Measurements from ENCODE around the gene DRAP1.

GRCh38 chr11:65880027-65880426, 39.2 kb upstream of the DRAP1 start:
- TF ChIP-seq, protein P1, sequence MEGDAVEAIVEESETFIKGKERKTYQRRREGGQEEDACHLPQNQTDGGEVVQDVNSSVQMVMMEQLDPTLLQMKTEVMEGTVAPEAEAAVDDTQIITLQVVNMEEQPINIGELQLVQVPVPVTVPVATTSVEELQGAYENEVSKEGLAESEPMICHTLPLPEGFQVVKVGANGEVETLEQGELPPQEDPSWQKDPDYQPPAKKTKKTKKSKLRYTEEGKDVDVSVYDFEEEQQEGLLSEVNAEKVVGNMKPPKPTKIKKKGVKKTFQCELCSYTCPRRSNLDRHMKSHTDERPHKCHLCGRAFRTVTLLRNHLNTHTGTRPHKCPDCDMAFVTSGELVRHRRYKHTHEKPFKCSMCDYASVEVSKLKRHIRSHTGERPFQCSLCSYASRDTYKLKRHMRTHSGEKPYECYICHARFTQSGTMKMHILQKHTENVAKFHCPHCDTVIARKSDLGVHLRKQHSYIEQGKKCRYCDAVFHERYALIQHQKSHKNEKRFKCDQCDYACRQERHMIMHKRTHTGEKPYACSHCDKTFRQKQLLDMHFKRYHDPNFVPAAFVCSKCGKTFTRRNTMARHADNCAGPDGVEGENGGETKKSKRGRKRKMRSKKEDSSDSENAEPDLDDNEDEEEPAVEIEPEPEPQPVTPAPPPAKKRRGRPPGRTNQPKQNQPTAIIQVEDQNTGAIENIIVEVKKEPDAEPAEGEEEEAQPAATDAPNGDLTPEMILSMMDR (IDR thresholded peaks at IDR 0.05) = no peak
- no peak for TF ChIP-seq POLR2A (IDR thresholded peaks at IDR 0.05)
